GM12865 (cell line): Measurements from ENCODE around the gene ZP2.

ENCODE experiments used
- DNase-seq: peaks from one replicate; pipeline ENCODE4 v3.0.0; 2010; ENCODE audit warnings: low read depth
- H3K4me3 ChIP-seq: 2 replicates; pipeline ENCODE4 v1.5.1; 2011; ENCODE audit warnings: mild to moderate bottlenecking, low read depth, low read length, control low read depth
- CTCF ChIP-seq: IDR thresholded peaks from 2 replicates; pipeline ENCODE4 v1.5.1; 2011; ENCODE audit warnings: low read length, control low read depth, low read depth, inconsistent platforms; ENCODE audit not compliant: insufficient read depth; ENCODE audit errors: missing control alignments

The ZP2 gene

DNA sequence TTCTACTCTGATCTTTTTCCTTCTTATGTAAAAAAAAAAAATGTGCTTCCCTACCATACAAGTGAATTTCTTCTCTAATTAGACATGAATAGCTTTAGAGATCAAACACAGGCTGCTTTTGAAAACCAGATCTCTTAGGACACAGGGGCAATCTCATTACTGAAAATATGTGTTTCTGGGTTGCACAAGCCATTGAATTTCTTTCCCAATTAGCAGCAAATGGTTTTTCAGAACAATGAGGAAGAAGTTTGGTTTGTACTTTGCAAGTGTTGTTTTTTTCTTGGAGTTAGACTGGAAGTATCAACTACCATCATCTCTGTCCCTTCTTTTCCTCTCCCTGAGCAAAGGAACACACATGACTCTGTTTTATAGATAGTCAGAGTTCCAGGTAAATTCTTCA lies 16.5 kb upstream of the ZP2 start:
- H3K4me3 ChIP-seq: no peak overlapping the region
- DNase-seq: no peak
- TF ChIP-seq CTCF: no peak

DNA sequence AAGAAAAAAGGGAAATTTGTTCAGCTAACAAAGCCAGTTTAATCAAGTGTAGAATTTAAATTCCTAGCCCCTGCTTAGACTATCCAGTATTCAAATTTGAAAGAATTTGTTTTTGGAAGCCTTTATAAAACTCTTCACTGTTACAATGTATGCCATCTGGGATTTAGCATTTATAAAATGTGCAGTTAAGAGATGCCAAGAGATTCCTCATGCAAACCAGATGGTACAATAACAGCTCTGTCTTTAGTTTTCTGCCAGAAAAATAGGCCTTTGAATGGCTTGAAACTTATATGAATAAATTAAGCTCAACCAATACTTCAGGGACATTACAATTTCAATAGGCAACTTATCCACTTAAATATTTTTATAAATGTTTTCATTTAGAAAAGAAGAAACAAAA lies 15.4 kb upstream of the ZP2 start:
- no peak for TF ChIP-seq CTCF
- no peak for DNase-seq
- no peak overlapping the region for H3K4me3 ChIP-seq

GRCh38 chr16:21224800-21225199 lies 13.4 kb upstream of the ZP2 start:
- DNase-seq: no peak
- TF ChIP-seq CTCF: no peak
- H3K4me3 ChIP-seq: no peak overlapping the region

DNA sequence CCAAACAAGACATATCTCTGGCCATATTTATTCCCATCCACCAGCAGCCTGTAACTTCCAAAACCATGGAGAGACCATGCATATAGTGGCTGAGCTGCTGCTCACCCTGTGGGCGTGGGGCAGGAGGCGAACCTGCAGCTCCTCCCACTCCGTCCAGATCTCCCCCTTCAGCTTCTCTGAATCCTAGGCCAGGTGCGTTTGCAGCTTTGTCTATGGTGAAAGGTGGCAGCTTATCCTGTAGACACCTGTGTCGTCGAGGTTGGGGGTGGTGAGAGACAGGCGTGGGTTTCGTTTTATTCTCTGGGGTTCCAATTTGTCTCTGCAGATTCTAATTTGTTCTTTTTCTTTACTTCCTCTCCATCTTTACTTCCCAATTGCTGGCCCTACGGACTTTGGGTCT lies 12.4 kb upstream of the ZP2 start:
- H3K4me3 ChIP-seq: no peak overlapping the region
- no peak for DNase-seq
- TF ChIP-seq CTCF: no peak

GRCh38 chr16:21222495-21223337 lies 11.3 kb upstream of the ZP2 start:
- DNase-seq: no peak
- no peak for TF ChIP-seq CTCF
- no peak overlapping the region for H3K4me3 ChIP-seq

- DNase-seq: no peak
- TF ChIP-seq CTCF: no peak
- H3K4me3 ChIP-seq: no peak overlapping the region
These were observed 8.2 kb upstream of the ZP2 start for GRCh38 chr16:21219551-21219950.

GRCh38 chr16:21218153-21218552 lies 6.8 kb upstream of the ZP2 start:
- no peak for TF ChIP-seq CTCF
- H3K4me3 ChIP-seq: no peak overlapping the region
- DNase-seq: no peak
